Activated CD8-positive, alpha-beta memory T cell treated with anti-CD3 and anti-CD28 coated beads, Interleukin-2, amount 10 ng/mL, durations not matched to agents 7 days and 5 days (primary cell): ENCODE data around the gene PTRH2. TPM values are rescaled to one million over a fixed set of nuclear protein-coding genes. Genes with fewer than 3 reads are reported as not detected.

Experiments used
- ATAC-seq: fragments of 150-1000 bp; cut with Tn5 transposase; one replicate; pipeline ENCODE4 v1.10.0; 2021; ENCODE audit warnings: moderate library complexity
- CTCF ChIA-PET: fragments of 350-600 bp; sonication (Branson Sonifier 250); formaldehyde crosslinking; loops from one replicate; lab custom pipeline; 2021; ENCODE audit warnings: antibody characterized with exemption; lab: Charles Lee
- DNase-seq: peaks from one replicate; pipeline ENCODE4 v3.0.0-alpha.2; 2020
- H3K27ac Mint-ChIP-seq: one replicate; pipeline ENCODE4 v1.8.0; 2021; ENCODE audit warnings: mild to moderate bottlenecking, mixed read lengths
- H3K27me3 Mint-ChIP-seq: one replicate; pipeline ENCODE4 v1.8.0; 2021; ENCODE audit warnings: mixed read lengths
- H3K36me3 Mint-ChIP-seq: one replicate; pipeline ENCODE4 v1.8.0; 2021; ENCODE audit warnings: mild to moderate bottlenecking, mixed read lengths
- H3K4me1 Mint-ChIP-seq: one replicate; pipeline ENCODE4 v1.8.0; 2021; ENCODE audit warnings: mixed read lengths
- H3K4me3 Mint-ChIP-seq: one replicate; pipeline ENCODE4 v1.8.0; 2021; ENCODE audit warnings: mild to moderate bottlenecking, moderate library complexity, mixed read lengths
- H3K9me3 Mint-ChIP-seq: one replicate; pipeline ENCODE4 v1.8.0; 2022; ENCODE audit warnings: low read depth, mixed read lengths
- total RNA-seq, 2 experiments: library from RNA; stranded (reverse); gene quantifications; one replicate each; pipeline ENCODE4 v1.2.3, GENCODE V29; 2021

Gene PTRH2
- total RNA-seq, 2 experiments from 2014 or later = 28.2 to 37.8 TPM

DNA sequence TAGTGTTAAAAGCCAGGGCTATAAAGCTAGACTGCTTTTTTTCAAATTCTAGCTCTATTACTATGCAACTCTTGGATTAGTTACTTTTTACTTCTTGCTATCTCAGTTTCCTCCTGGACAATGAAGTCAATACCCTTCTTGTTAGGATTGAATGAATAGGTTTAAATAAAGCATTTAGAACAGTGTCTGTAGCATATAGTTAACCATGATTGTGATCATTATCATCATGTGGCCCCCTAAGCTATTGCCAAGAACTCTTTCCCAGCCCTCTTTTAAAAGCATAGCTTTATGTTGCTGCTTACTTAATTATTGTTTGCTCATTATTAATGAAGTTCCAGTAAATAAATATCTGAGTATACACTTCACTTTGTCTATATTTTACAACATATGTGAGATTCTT is 4.7 kb upstream of the PTRH2 start:
- H3K4me3 Mint-ChIP-seq = no peak overlapping the region
- no peaks in the 10 kb centered on the region for H3K9me3 Mint-ChIP-seq
- peaks cover 17% of the 10 kb centered on the region for H3K36me3 Mint-ChIP-seq
- ATAC-seq (no peak), DNase-seq (no peak)
- peaks cover 28% of the 10 kb centered on the region for H3K4me1 Mint-ChIP-seq
- no peak overlapping the region for H3K27ac Mint-ChIP-seq
- H3K27me3 Mint-ChIP-seq = no peaks in the 10 kb centered on the region
- CTCF ChIA-PET = interaction anchor here (0.7 to 1.6 kb wide), 2 partner anchors 132 to 148 kb away, joined by 3 to 5 read pairs; no protein-coding TSS in a partner anchor

DNA sequence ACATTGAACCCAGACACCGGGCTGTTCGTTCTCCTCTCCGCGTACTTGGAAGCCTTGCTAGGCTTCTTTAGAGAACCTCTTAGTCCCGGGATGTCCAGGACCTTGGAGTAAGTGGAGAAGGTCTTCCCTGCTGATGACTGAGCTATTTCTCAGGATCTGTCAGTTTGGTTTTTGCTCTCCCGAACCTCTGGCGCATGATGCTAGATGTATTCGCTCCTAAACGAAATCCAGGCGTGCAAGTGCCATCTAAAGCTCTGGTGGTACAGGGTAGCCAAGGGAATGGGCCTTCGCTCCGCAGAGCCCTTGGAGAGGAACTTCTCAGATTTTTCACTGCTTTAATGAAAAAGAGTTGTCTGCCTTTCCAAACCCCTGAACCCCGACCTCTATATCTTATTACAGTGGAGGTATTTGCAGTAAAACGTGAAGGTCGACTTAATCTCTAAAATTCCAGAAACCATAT is 771 bp upstream of the PTRH2 start:
- ATAC-seq (no peak), DNase-seq (no peak)
- peak overlapping the region; percentile 99 for H3K4me3 Mint-ChIP-seq
- H3K27me3 Mint-ChIP-seq = no peaks in the 10 kb centered on the region
- H3K36me3 Mint-ChIP-seq = peaks cover 29% of the 10 kb centered on the region
- peaks cover 46% of the 10 kb centered on the region for H3K4me1 Mint-ChIP-seq
- no peaks in the 10 kb centered on the region for H3K9me3 Mint-ChIP-seq
- H3K27ac Mint-ChIP-seq = peak overlapping the region; percentile 97
- CTCF ChIA-PET = interaction anchor here (0.9 to 1.8 kb wide), 11 partner anchors 12 to 329 kb away, joined by 3 to 7 read pairs (median 4); partner anchors contain the start of genes RPS6KB1 and TUBD1

DNA sequence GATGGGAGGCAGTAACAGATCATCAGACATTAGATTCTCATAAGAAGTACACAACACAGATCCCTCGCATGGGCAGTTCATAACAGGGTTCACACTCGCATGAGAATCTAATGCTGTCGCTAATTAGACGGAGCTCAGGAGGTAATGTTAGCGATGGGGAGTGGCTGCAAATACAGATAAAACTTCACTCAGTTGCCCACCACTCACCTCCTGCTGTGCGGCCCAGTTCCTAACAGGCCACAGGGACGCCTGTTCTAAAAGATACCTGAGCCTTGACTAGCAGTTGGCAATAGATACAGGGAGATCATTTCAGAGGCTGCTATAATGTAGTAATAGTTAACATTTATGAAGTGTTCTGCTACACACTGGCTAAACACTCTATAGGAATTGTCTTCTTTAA is 4.9 kb downstream of the PTRH2 start:
- ATAC-seq = no peak
- Mint-ChIP-seq H3K9me3 (no peaks in the 10 kb centered on the region), H3K27ac (no peak overlapping the region), H3K36me3 (peaks cover 40% of the 10 kb centered on the region), H3K4me3 (no peak overlapping the region), H3K27me3 (no peaks in the 10 kb centered on the region), H3K4me1 (peaks cover 67% of the 10 kb centered on the region)
- CTCF ChIA-PET = interaction anchor here (1.1 to 2.8 kb wide), 2 partner anchors 16 to 157 kb away, joined by 3 to 8 read pairs; no protein-coding TSS in a partner anchor
- DNase-seq = no peak

DNA sequence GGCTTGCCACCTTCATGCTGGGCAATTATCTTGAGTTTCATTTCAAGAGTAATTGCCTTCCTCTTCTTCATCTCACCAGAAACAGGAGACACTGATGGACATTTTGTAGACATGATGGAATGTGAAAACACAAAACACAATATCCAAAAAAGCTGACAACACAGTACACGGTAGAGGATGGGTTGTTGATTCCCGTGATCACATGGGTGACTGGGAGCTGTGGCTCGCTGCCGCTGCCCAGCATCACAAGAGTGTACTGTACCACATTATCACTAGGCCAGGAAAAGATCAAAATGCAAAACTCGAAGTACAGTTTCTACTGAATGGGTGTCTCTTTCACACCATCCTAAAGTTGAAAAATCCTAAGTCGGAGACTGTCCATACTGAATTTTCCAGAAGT is 7.4 kb downstream of the PTRH2 start:
- no peak overlapping the region for H3K27ac Mint-ChIP-seq
- no peak for DNase-seq
- H3K27me3 Mint-ChIP-seq = no peaks in the 10 kb centered on the region
- no peaks in the 10 kb centered on the region for H3K9me3 Mint-ChIP-seq
- no peak overlapping the region for H3K4me3 Mint-ChIP-seq
- no peak for ATAC-seq
- CTCF ChIA-PET = no interaction called here
- H3K36me3 Mint-ChIP-seq = peaks cover 45% of the 10 kb centered on the region
- peaks cover 61% of the 10 kb centered on the region for H3K4me1 Mint-ChIP-seq

GRCh38 chr17:59699218-59699617 is 8.0 kb downstream of the PTRH2 start:
- Mint-ChIP-seq H3K27me3 (no peaks in the 10 kb centered on the region), H3K4me1 (peaks cover 57% of the 10 kb centered on the region), H3K4me3 (no peak overlapping the region), H3K9me3 (no peaks in the 10 kb centered on the region), H3K36me3 (peaks cover 47% of the 10 kb centered on the region), H3K27ac (no peak overlapping the region)
- ATAC-seq (no peak), DNase-seq (no peak)
- CTCF ChIA-PET = no interaction called here

GRCh38 chr17:59698143-59698542 is 9.1 kb downstream of the PTRH2 start:
- peaks cover 56% of the 10 kb centered on the region for H3K4me1 Mint-ChIP-seq
- peaks cover 52% of the 10 kb centered on the region for H3K36me3 Mint-ChIP-seq
- DNase-seq (no peak), ATAC-seq (no peak)
- no peak overlapping the region for H3K27ac Mint-ChIP-seq
- no peaks in the 10 kb centered on the region for H3K27me3 Mint-ChIP-seq
- no peak overlapping the region for H3K4me3 Mint-ChIP-seq
- H3K9me3 Mint-ChIP-seq = no peaks in the 10 kb centered on the region
- CTCF ChIA-PET = no interaction called here

- Mint-ChIP-seq H3K4me1 (peaks cover 45% of the 10 kb centered on the region), H3K9me3 (no peaks in the 10 kb centered on the region), H3K4me3 (no peak overlapping the region), H3K36me3 (peaks cover 61% of the 10 kb centered on the region), H3K27ac (no peak overlapping the region), H3K27me3 (no peaks in the 10 kb centered on the region)
- ATAC-seq = no peak
- CTCF ChIA-PET = no interaction called here
- DNase-seq = no peak
These were observed 10.4 kb downstream of the PTRH2 start for GRCh38 chr17:59696682-59697277.

GRCh38 chr17:59695945-59696681 is 11.1 kb downstream of the PTRH2 start:
- no peak for DNase-seq
- no peak overlapping the region for H3K4me3 Mint-ChIP-seq
- CTCF ChIA-PET = no interaction called here

GRCh38 chr17:59694344-59694743 is 12.9 kb downstream of the PTRH2 start:
- no peak for DNase-seq
- peaks cover 71% of the 10 kb centered on the region for H3K36me3 Mint-ChIP-seq
- no peaks in the 10 kb centered on the region for H3K9me3 Mint-ChIP-seq
- no peaks in the 10 kb centered on the region for H3K27me3 Mint-ChIP-seq
- no peak overlapping the region for H3K27ac Mint-ChIP-seq
- ATAC-seq = no peak
- H3K4me3 Mint-ChIP-seq = no peak overlapping the region
- H3K4me1 Mint-ChIP-seq = peaks cover 28% of the 10 kb centered on the region
- CTCF ChIA-PET = interaction anchor here (1.6 kb wide), 1 partner anchor 13 kb away, joined by 4 read pairs; the partner anchor contains the start of genes PTRH2 and VMP1

More at GRCh38 chr17:59695945-59696681, 11.1 kb downstream of the PTRH2 start:
- H3K27ac Mint-ChIP-seq = peak overlapping the region; percentile 25
- H3K4me1 Mint-ChIP-seq = peaks cover 44% of the 10 kb centered on the region
- H3K27me3 Mint-ChIP-seq = no peaks in the 10 kb centered on the region
- H3K9me3 Mint-ChIP-seq = no peaks in the 10 kb centered on the region
- no peak for ATAC-seq
- H3K36me3 Mint-ChIP-seq = peaks cover 66% of the 10 kb centered on the region

DNA sequence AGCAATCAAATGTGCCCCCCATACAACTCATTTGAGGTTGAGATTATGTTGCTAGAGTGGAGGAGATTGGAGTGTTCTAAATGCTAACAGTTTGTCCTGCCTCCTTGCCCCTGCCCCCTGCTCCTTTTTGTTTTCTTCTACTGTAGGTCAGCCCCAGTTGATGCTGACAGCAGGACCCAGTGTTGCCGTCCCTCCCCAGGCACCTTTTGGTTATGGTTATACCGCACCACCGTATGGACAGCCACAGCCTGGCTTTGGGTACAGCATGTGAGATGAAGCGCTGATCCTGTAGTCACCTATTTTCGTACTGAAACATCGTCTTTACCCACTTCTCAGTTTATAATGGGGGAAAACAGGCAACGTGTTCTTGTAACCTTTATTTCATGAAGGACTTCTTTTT is 13.6 kb downstream of the PTRH2 start:
- Mint-ChIP-seq H3K27ac (no peak overlapping the region), H3K36me3 (peaks cover 68% of the 10 kb centered on the region), H3K9me3 (no peaks in the 10 kb centered on the region), H3K4me3 (no peak overlapping the region), H3K4me1 (peaks cover 21% of the 10 kb centered on the region), H3K27me3 (no peaks in the 10 kb centered on the region)
- ATAC-seq = no peak
- CTCF ChIA-PET = no interaction called here
- no peak for DNase-seq

DNA sequence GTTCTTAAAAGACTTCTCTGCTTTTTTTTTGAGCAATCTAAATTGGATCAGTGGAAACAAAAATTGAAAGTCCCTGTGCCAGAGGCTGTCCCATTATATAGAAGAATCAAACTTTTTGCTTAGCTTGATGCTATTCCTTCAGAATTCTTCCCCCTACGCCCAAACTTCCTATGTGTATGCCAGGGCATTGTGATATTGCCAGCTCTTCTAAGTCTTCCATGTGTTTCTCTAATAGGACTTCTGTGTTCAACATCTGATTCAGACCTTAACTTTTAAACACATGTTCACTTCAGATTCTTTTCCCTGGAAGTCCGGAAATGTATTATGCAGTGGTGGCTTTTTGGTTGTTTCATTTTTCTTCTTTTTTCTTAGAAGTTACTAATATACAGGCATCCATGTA is 18.7 kb downstream of the PTRH2 start:
- no peak for ATAC-seq
- H3K4me1 Mint-ChIP-seq = peaks cover 12% of the 10 kb centered on the region
- H3K9me3 Mint-ChIP-seq = no peaks in the 10 kb centered on the region
- no peak overlapping the region for H3K4me3 Mint-ChIP-seq
- no peak for DNase-seq
- peaks cover 64% of the 10 kb centered on the region for H3K36me3 Mint-ChIP-seq
- no peak overlapping the region for H3K27ac Mint-ChIP-seq
- H3K27me3 Mint-ChIP-seq = no peaks in the 10 kb centered on the region
- CTCF ChIA-PET = interaction anchor here (0.9 kb wide), 1 partner anchor 377 kb away, joined by 3 read pairs; no protein-coding TSS in a partner anchor

DNA sequence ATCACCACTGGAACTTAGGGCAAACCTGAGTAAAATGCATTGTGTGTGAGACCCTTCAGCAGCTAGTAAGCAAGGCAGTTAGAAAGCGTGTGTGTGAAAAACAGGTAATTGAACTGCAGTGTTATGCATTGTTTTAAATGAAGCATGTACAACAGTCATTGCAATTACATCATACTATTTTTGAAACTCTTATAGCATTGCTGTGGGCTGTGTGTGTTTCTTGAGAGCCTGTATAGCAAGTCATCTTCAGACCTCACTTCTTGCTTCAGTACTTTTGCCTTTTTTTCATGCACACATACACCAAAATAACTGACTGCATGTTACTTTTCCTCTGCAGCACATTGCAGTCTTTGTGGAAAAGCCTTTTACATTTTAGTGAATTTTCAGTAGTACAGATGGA is 19.2 kb downstream of the PTRH2 start:
- ATAC-seq (no peak), DNase-seq (no peak)
- peaks cover 10% of the 10 kb centered on the region for H3K4me1 Mint-ChIP-seq
- H3K36me3 Mint-ChIP-seq = peaks cover 63% of the 10 kb centered on the region
- no peak overlapping the region for H3K4me3 Mint-ChIP-seq
- no peak overlapping the region for H3K27ac Mint-ChIP-seq
- H3K27me3 Mint-ChIP-seq = no peaks in the 10 kb centered on the region
- CTCF ChIA-PET = interaction anchor here (0.9 kb wide), 1 partner anchor 377 kb away, joined by 3 read pairs; no protein-coding TSS in a partner anchor
- no peaks in the 10 kb centered on the region for H3K9me3 Mint-ChIP-seq

- H3K4me3 Mint-ChIP-seq = no peak overlapping the region
- H3K36me3 Mint-ChIP-seq = peaks cover 64% of the 10 kb centered on the region
- no peak for ATAC-seq
- peaks cover 10% of the 10 kb centered on the region for H3K4me1 Mint-ChIP-seq
- H3K27ac Mint-ChIP-seq = no peak overlapping the region
- no peaks in the 10 kb centered on the region for H3K27me3 Mint-ChIP-seq
- CTCF ChIA-PET = interaction anchor here (1.2 kb wide), 1 partner anchor 19 kb away, joined by 3 read pairs; no protein-coding TSS in a partner anchor
- DNase-seq = no peak
- no peaks in the 10 kb centered on the region for H3K9me3 Mint-ChIP-seq
These were observed 22.3 kb downstream of the PTRH2 start for GRCh38 chr17:59684967-59685366.
